ENCODE measurements around the gene COG3. TPM values are rescaled to one million over a fixed set of nuclear protein-coding genes. Genes with fewer than 3 reads are reported as not detected.

COG3 gene
- polyA plus RNA-seq, 3 donors = 12.3 to 25.3 (median 12.9) TPM

DNA sequence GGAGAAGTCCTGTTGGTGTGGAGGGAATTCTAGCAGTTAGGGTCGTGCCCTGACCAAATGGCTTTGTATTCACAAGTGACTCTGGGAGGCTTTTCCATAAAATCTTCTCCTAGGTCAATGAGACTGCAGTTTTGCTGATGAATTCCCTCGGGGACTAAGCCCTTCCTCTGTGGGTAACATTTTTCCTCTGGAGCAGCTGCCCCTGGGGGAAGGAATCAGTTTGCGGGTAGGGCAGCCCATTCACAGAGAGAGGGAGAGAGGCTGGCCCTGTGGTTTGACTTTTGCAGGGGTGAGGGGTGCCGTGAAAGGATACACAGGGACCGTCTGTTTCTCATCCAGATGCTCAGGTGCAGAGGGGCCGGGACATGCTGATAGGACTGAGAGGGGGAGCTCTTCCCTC lies 83.5 kb downstream of the COG3 start:
- Mint-ChIP-seq H3K4me3 (no peak overlapping the region), H3K27me3 (ENCODE audit: low read depth in 3 of 3) (peaks cover 3 to 13% (median 8%) of the 10 kb centered on the region in 3 donors), H3K27ac (no peak overlapping the region), H3K9me3 (peaks cover 0 to 1% (median 0%) of the 10 kb centered on the region in 7 donors), H3K4me1 (no peaks in the 10 kb centered on the region), H3K36me3 (no peaks in the 10 kb centered on the region)
- Histone ChIP-seq H3K4me2 (replicated peaks; ENCODE audit: extremely low read depth, low read length, poor library complexity, severe bottlenecking) (no peak overlapping the region), H4K20me1 (ENCODE audit: insufficient read depth, low read length) (no peaks in the 10 kb centered on the region), H3K27ac (ENCODE audit: low read depth in 1 of 2, low read length in 2 of 2) (no peak overlapping the region), H3K27me3 (ENCODE audit: control insufficient read depth in 2 of 2, insufficient read depth in 2 of 2, low read length in 2 of 2) (no peaks in the 10 kb centered on the region), H3K36me3 (replicated peaks in 1 of 2; ENCODE audit: control insufficient read depth in 1 of 2, insufficient read depth in 2 of 2, low read length in 2 of 2) (no peaks in the 10 kb centered on the region), H3K79me2 (ENCODE audit: insufficient read depth, low read length) (no peaks in the 10 kb centered on the region), H3K9me3 (replicated peaks in 1 of 2; ENCODE audit: control insufficient read depth in 1 of 2, insufficient read depth in 1 of 2, low read length in 2 of 2) (no peaks in the 10 kb centered on the region), H3K9ac (ENCODE audit: insufficient read depth, low read length, poor library complexity, severe bottlenecking) (no peak overlapping the region), H3K4me1 (ENCODE audit: control insufficient read depth in 1 of 2, insufficient read depth in 2 of 2, low read length in 2 of 2) (no peaks in the 10 kb centered on the region), H2AFZ (ENCODE audit: insufficient read depth, low read depth, low read length, poor library complexity, severe bottlenecking) (no peak overlapping the region), H3K4me3 (replicated peaks in 1 of 3; ENCODE audit: low read depth in 2 of 3, low read length in 3 of 3) (no peak overlapping the region)
- DNase-seq = no peak
- intact Hi-C loops (cut with micrococcal nuclease) = no loop called here
- TF ChIP-seq, protein P1, sequence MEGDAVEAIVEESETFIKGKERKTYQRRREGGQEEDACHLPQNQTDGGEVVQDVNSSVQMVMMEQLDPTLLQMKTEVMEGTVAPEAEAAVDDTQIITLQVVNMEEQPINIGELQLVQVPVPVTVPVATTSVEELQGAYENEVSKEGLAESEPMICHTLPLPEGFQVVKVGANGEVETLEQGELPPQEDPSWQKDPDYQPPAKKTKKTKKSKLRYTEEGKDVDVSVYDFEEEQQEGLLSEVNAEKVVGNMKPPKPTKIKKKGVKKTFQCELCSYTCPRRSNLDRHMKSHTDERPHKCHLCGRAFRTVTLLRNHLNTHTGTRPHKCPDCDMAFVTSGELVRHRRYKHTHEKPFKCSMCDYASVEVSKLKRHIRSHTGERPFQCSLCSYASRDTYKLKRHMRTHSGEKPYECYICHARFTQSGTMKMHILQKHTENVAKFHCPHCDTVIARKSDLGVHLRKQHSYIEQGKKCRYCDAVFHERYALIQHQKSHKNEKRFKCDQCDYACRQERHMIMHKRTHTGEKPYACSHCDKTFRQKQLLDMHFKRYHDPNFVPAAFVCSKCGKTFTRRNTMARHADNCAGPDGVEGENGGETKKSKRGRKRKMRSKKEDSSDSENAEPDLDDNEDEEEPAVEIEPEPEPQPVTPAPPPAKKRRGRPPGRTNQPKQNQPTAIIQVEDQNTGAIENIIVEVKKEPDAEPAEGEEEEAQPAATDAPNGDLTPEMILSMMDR (IDR thresholded peaks at IDR 0.05) = no peak
- WGBS (ENCODE audit: insufficient coverage) = 100% methylated on average over 1 of the region's 6 CpGs

DNA sequence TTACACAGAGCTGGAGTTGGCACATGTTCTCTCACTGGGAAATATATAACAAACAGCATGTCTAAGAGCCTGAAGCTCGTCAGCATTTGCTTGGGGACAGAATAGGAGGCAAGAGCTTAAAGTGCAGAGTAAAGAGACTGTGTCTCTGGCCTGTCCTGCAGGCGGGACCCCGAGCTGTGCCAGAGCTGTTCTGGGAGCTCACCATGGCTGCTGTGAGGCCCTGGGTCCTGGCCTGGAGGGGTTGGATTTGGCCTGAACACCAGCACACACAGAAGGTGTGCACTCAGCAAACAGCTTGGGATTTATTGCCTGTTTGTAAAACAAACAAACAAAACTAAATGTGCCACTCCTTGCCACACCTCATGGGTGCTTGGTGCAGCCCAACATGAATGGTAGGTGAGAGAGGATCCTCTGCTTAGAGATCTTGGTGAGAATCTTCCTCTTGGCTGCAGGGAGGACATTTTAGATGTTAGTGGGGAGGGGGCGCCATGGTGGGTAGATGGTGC lies 89.9 kb downstream of the COG3 start:
- no peaks in the 10 kb centered on the region for H3K79me2 ChIP-seq (ENCODE audit: insufficient read depth, low read length)
- no peaks in the 10 kb centered on the region for H3K36me3 ChIP-seq (replicated peaks in 1 of 2; ENCODE audit: control insufficient read depth in 1 of 2, insufficient read depth in 2 of 2, low read length in 2 of 2)
- Mint-ChIP-seq H3K9me3 (peaks cover 0 to 7% (median 4%) of the 10 kb centered on the region in 7 donors), H3K36me3 (no peaks in the 10 kb centered on the region), H3K27ac (no peak overlapping the region), H3K4me3 (no peak overlapping the region), H3K27me3 (ENCODE audit: low read depth in 3 of 3) (peaks cover 2 to 11% (median 5%) of the 10 kb centered on the region in 3 donors), H3K4me1 (no peaks in the 10 kb centered on the region)
- H3K27me3 ChIP-seq (ENCODE audit: control insufficient read depth in 2 of 2, insufficient read depth in 2 of 2, low read length in 2 of 2) = no peaks in the 10 kb centered on the region
- H3K4me2 ChIP-seq (replicated peaks; ENCODE audit: extremely low read depth, low read length, poor library complexity, severe bottlenecking) = no peak overlapping the region
- no peaks in the 10 kb centered on the region for H4K20me1 ChIP-seq (ENCODE audit: insufficient read depth, low read length)
- TF ChIP-seq, protein P1 (IDR thresholded peaks at IDR 0.05) = no peak
- no peak overlapping the region for H3K4me3 ChIP-seq (replicated peaks in 1 of 3; ENCODE audit: low read depth in 2 of 3, low read length in 3 of 3)
- no peak overlapping the region for H2AFZ ChIP-seq (ENCODE audit: insufficient read depth, low read depth, low read length, poor library complexity, severe bottlenecking)
- 100% methylated on average over 1 of the region's 4 CpGs for WGBS (ENCODE audit: insufficient coverage)
- H3K9me3 ChIP-seq (replicated peaks in 1 of 2; ENCODE audit: control insufficient read depth in 1 of 2, insufficient read depth in 1 of 2, low read length in 2 of 2) = no peaks in the 10 kb centered on the region
- H3K9ac ChIP-seq (ENCODE audit: insufficient read depth, low read length, poor library complexity, severe bottlenecking) = no peak overlapping the region
- H3K27ac ChIP-seq (ENCODE audit: low read depth in 1 of 2, low read length in 2 of 2) = no peak overlapping the region
- DNase-seq = no peak
- H3K4me1 ChIP-seq (ENCODE audit: control insufficient read depth in 1 of 2, insufficient read depth in 2 of 2, low read length in 2 of 2) = no peaks in the 10 kb centered on the region
- intact Hi-C loops (cut with micrococcal nuclease) = no loop called here

All from CD14-positive monocyte (primary cell).